ENCODE results near the gene RASGRF2. TPM values are rescaled to one million over a fixed set of nuclear protein-coding genes. Genes with fewer than 3 reads are reported as not detected.
A peak's percentile ranks its signal among the peaks of the same experiment; 100 is the strongest.

RASGRF2 gene
- polyA plus RNA-seq, 2 of the 4 experiments (the other 2 are of a cell fraction), result 1.4 to 2.1 TPM

GRCh38 chr5:81132381-81132780, 172.2 kb downstream of the RASGRF2 start:
- FAIRE-seq (no peak), ATAC-seq (no peak), DNase-seq (ENCODE audit: low read depth in 1 of 2, low spot score in 1 of 2) (no peak)
- Histone ChIP-seq H3K27ac (no peak overlapping the region), H3K4me1 (no peaks in the 10 kb centered on the region), H3K4me3 (no peak overlapping the region), H3K4me2 (no peak overlapping the region), H3K9me3 (peaks cover 9% of the 10 kb centered on the region; the same call in 2 of the 3 replicates)
- ChIA-PET CTCF (interaction anchor here (0.6 to 1.4 kb wide), 2 partner anchors 33 to 354 kb away, joined by 5 read pairs; no protein-coding TSS in a partner anchor), POLR2A (no interaction called here)
- 31% methylated on average over 1 of the region's 1 CpG for WGBS (ENCODE audit: missing lambda C conversion rate)
- TF ChIP-seq USF2 (IDR thresholded peaks at IDR 0.05), result no peak
- TF ChIP-seq POLR2A (IDR thresholded peaks at IDR 0.05; ENCODE audit: low read length), result no peak
- no peak for TF ChIP-seq NPAS2 (CRISPR knock-in tag; IDR thresholded peaks at IDR 0.05; ENCODE audit: borderline replicate concordance)
- TF ChIP-seq ESRRA (IDR thresholded peaks at IDR 0.05; ENCODE audit: borderline replicate concordance, low read length), result no peak
- no peak for TF ChIP-seq HDAC2 (IDR thresholded peaks at IDR 0.05)
- TF ChIP-seq ELK1 (IDR thresholded peaks at IDR 0.05; ENCODE audit: low read depth, low read length), result no peak
- no peak for TF ChIP-seq GATA3 (IDR thresholded peaks at IDR 0.05; ENCODE audit: borderline replicate concordance)
- no peak for TF ChIP-seq PBX3 (IDR thresholded peaks at IDR 0.05)
- no peak for TF ChIP-seq RNF2 (IDR thresholded peaks at IDR 0.05; ENCODE audit: borderline replicate concordance, low read depth)
- no peak for TF ChIP-seq ZC3H11A (IDR thresholded peaks at IDR 0.05)
- TF ChIP-seq EHF (CRISPR knock-in tag; IDR thresholded peaks at IDR 0.05), result no peak
- TF ChIP-seq JUNB (IDR thresholded peaks at IDR 0.05), result no peak

- H3K4me3 ChIP-seq, result no peak overlapping the region
- ChIA-PET CTCF (interaction anchor here (1.3 kb wide), 1 partner anchor 26 kb away, joined by 3 read pairs; no protein-coding TSS in a partner anchor), POLR2A (no interaction called here)
- FAIRE-seq (no peak), DNase-seq (ENCODE audit: low read depth in 1 of 2, low spot score in 1 of 2) (no peak), ATAC-seq (no peak)
- H3K4me1 ChIP-seq, result no peaks in the 10 kb centered on the region
- no peak overlapping the region for H3K27ac ChIP-seq
- no peak overlapping the region for H3K4me2 ChIP-seq
- 52% methylated on average over 2 of the region's 2 CpGs for WGBS (ENCODE audit: missing lambda C conversion rate)
- no peak for TF ChIP-seq BCL3 (IDR thresholded peaks at IDR 0.05)
- no peak for TF ChIP-seq GATA3 (IDR thresholded peaks at IDR 0.05; ENCODE audit: borderline replicate concordance)
- H3K9me3 ChIP-seq, result peaks cover 9% of the 10 kb centered on the region; the same call in 2 of the 3 replicates
Observed at GRCh38 chr5:81134066-81134465, 173.9 kb downstream of the RASGRF2 start.

- ATAC-seq, result no peak
- no peak overlapping the region for H3K27ac ChIP-seq
- no peak overlapping the region for H3K4me3 ChIP-seq
- no peak for DNase-seq (ENCODE audit: low read depth in 1 of 2, low spot score in 1 of 2)
- ChIA-PET POLR2A (no interaction called here), CTCF (interaction anchor here (1.0 to 1.3 kb wide), 2 partner anchors 10 to 26 kb away, joined by 3 to 4 read pairs; no protein-coding TSS in a partner anchor)
- H3K9me3 ChIP-seq, result peaks cover 9% of the 10 kb centered on the region; the same call in 2 of the 3 replicates
- H3K4me1 ChIP-seq, result no peaks in the 10 kb centered on the region
- FAIRE-seq, result no peak
- TF ChIP-seq MAFK (IDR thresholded peaks at IDR 0.05; ENCODE audit: partially characterized antibody), result peak; percentile 67
- TF ChIP-seq CTCF (IDR thresholded peaks at IDR 0.05), result no peak
- no peak overlapping the region for H3K4me2 ChIP-seq
Observed at GRCh38 chr5:81134566-81134965, 174.4 kb downstream of the RASGRF2 start.

All from A549 (cell line).